GM18873 (cell line): ENCODE measurements around the gene BACE1.

Experiments used
- ATAC-seq: cut with Tn5 transposase; IDR thresholded peaks from one replicate; pipeline ENCODE4 v1.9.1; 2021; ENCODE audit warnings: mild to moderate bottlenecking, moderate library complexity, moderate number of reproducible peaks; ENCODE audit not compliant: unreplicated experiment, low FRiP score

The BACE1 gene

DNA sequence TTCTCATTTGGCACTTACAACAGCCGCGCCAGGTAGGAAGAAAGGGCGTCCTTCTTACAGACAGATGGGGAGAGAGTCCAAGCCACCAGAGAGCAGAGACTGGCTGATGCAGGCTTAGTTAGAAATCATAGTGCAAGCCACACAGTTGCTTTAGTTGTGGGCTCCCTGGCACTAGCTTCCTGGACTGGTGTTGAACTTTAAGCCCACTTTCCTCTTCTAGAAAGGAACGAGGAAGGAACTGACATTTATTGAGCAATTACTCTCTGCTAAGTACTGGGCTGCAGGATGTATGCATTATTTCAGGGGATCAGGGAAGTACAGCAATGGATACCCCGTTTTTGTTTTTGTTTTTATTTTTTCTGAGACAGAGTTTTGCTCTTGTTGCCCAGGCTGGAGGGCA, 3.0 kb downstream of the BACE1 start:
- no peak for ATAC-seq

DNA sequence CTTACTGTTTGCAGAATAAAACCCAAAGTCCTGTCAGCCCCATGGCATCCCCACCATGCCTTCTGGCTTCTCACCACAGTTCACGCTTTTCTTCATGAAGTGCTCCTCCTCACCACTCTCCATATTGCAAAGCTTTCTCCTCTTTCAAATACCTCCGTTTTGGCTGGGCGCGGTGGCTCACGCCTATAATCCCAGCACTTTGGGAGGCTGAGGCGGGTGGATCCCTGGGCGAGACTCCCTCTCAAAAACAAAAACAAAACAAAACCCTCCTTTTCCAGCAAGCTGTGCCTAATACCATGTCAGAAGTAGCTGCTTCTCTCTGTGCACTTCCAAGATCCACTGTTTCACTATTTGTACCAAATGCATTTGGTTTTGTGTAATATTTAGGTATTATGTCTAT, 6.7 kb downstream of the BACE1 start:
- ATAC-seq: no peak

DNA sequence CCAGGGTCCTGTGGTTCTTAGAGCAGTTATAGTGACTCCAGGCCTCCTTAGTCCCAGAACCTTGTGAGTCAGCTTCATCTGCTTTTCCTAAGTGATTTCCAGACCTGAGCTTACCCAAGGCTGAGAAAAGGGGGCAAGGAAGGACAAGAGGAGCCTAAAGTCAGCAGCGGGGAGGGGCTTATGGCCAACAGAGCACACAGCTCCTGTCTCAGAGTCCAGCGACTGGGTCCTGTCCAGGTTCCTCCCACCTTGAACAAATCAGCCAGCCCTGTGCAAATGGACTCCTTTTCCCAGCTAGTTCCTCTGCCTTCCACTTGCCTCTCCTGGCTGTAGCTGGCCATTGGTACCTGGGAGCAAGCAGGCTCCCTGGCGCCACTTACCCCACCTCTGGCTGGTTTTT, 10.9 kb downstream of the BACE1 start:
- ATAC-seq: no peak

DNA sequence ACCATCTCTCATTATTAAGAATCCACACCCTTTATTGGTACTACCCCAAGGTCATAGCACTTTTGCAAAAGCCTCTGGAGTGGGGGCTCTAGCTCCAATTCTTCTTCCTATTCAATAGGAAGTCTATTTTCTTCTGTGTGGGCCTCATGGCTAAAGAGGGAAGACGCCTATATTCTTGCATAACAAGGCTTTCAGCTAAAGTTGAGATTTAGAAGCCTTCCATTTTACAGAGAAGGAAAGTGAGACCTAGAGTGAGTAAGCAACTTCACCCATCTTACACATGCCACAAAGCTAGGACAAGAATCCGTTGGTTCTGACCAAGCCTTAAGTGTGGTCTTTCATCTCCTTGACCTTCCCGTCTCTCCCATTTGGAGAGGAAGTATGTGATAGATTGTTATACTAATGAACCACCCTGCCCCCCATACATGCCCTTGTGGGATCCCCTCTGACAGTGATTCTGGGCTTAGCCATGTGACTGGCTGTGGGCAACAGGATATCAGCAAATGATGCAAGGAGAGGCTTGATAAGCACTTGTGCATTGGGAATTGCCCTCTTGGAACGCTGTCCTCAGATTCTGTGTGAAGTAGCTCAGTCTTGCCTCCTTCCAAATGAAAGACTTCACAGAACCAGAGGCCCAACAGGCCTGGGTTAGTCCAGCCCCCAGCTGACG, 12.3 kb downstream of the BACE1 start:
- ATAC-seq: no peak

DNA sequence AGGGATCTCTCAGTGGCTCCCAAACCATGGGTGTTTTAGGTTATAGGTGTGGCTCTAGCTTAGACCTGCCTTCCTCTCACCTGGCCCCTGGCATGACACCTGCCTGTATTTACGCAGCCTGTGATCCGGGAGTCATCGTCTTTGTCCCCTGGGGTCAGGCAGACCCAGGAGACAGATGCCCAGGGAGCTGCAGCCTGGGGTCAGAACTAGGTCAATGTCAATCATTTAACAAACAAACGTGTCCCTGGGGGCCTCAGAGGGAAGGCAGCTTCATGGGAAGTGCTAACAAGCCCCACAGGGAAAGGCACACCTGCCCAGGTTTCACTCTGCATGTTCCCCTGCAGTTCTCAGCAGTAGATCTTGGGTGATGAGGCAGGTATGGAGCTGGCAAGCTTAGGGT, 13.0 kb downstream of the BACE1 start:
- ATAC-seq: no peak

DNA sequence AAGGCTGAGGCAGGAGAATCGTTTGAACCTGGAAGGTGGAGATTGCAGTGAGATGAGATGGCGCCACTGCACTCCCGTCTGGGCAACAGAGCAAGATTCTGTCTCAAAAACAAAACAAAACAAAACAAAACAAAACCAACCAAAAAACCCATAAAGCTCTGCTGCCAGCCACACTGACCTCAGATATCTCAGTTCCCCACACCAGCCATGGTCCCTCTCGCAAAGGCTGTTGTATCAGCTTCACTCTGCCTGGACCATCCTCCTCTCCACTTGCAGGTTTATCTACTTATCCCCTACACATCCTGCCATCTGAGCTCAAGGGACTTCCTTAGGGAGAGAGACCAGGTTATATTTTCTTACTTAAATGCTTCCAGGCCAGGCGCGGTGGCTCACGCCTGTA, 13.8 kb downstream of the BACE1 start:
- ATAC-seq: no peak

DNA sequence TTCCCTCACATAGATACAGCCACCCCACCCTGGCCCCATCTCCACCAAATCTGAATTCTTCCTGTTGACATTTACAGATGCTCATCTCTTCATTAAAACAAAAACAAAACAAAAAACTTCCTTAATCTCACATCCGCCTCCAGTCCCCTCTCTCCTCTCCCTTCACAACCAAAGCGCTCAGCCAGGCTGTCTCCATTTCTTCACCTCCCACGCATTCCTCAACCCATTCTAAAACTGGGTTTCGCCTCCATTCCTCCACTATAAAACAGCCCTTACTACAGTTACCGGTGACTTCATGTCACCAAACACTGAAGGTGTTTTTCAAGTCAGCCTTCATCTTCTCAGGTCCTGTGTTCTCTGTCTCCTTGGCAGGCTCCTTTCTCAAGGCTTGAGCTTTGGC, 15.3 kb downstream of the BACE1 start:
- no peak for ATAC-seq

DNA sequence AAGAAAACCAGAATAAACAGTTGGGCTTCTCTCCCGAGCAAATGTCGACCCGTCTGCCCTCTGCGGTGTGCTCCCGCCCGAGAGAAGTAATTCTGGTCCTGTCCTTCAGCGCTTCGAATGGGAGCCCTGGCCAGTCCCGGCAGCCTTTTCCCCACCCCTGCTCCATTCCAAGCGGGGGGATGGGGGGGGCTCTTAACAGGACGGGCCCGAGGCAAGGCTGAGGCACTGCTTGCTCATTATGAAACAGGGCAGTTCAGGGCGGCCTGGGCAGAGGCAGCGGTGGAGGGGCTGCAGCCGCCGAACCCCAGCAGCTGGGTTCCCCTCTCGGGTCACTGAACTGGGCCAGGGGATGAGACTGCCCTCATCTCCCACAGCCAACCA, 15.8 kb downstream of the BACE1 start:
- no peak for ATAC-seq

DNA sequence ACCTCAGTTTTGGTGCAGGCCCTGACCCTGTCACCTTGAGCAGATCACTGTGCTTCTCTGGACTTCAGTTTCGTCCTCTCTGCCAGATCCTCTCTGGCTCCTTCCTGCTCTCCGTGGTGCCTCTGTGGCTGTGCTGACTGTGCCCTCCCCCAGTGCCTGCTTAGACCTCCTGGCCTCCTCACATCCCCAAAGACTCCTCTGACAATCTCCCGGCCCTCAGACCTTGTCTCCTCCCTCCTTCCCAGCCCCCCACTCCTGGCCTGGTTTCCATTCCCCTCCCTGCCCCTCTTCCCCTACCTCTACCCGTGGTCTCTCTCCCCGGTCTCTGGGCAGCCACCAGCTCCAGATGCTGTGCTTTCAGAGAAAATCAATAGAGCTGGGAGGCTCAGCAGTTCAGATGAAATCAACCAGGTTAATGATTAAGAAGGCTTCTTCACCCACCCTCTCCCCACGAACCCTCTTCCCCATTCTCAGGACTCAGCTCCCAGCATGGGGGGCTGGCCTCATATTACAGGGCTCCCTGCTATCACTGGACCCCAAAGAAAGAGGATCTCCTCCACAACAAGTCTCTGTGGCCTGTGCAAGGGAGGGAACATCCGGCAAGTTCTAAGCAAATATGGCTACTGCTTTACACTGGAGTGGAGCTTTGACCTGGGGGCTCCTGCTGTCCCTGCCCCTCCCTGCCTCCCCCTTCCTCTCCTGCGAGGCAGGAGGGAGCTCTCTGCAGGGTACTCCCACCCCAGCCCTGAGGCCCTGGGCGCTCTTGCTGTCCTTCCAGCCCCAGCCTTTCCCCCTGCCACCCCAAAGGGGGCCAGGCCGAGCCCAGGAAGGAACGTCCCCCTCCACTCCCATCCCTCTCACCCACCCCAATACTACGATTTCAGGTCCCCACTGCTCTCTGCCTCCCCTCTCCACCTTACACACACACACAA, 16.4 kb downstream of the BACE1 start:
- ATAC-seq: no peak

DNA sequence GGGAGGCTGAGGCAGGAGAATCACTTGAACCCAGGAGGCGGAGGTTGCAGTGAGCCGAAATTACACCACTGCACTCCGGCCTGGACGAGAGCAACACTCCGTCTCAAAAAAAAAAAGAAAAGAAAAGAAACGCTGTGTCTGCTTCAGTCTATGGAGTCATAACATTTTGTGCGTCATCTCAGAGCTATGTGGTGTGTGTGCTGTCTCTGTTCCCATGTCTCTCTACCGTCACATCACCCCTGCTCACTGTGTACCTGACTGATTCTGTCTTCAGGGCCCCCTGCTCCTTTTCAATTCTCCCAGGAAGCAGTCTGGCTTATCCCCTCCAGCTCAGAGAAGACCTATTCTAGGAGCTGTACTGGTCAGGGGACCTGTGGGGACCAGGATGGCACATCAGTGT, 17.9 kb downstream of the BACE1 start:
- no peak for ATAC-seq

DNA sequence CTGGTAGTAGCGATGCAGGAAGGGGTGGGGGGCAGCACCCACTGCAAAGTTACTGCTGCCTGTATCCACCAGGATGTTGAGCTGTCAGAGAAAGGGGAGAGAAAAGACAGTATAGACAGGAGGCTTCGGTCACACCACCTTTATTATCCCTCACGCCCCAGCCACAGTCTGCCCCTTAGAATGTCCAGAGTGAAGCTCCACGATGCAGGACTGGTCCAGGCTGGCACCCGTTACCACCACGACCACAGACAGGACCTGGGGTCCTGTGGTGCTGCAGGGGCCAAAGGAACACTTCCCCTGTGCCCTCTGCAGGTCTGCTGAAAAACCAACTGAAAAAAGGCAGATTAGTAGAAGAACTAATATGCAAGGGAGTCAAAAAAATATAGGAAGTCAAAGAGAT, 19.2 kb downstream of the BACE1 start:
- ATAC-seq: no peak

DNA sequence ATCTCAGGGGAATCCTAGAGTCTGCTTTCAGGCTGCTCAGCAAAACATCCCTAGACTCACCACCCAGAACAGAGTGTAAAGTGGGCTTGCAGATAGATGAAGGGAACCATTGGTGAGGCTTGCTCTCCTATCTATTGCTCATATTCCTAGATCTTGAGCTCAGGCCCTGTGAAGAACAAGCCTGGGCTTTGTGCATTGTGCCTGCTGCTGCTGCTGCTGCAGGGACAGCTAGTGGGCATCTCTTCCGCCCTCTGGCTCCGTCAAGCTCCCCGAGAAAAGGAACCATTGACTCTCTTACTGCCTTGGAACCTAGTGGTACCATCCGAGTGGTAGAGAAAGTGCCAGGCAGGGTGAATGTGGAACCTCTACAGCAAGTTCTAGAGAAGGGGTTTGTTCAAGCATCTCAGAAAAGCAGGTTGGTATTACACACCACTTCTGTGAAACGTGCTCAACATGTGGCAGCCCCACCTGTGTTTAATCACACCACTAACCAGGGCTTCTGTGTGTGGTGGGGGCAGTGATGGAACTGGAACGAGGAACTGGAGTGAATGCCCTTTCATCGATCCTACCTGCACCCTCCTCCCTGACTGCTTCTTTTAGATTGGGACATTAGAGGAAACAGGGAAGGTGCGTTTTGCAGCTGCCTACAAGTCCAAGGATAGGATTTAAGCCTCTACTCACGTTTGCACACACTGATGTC, 20.5 kb downstream of the BACE1 start:
- ATAC-seq: no peak

DNA sequence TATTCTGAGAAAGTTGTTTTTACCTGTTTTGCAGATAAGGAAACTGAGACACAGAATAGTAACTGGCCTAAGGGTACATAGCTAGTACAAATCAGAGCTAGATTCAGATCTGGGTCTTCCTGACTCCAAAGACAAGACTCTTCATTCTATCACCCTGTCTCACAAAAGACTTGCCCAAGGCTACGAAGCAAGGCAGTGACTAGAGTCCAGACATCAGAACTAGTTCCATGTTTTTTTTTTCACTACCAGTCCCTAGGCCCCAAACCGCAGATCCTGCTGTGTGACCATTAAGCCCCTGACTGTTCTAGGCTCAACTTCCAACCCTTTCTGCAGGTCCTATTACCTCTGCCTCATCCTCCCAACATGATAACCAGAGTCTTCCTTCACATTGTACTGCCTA, 23.4 kb downstream of the BACE1 start:
- ATAC-seq: no peak

DNA sequence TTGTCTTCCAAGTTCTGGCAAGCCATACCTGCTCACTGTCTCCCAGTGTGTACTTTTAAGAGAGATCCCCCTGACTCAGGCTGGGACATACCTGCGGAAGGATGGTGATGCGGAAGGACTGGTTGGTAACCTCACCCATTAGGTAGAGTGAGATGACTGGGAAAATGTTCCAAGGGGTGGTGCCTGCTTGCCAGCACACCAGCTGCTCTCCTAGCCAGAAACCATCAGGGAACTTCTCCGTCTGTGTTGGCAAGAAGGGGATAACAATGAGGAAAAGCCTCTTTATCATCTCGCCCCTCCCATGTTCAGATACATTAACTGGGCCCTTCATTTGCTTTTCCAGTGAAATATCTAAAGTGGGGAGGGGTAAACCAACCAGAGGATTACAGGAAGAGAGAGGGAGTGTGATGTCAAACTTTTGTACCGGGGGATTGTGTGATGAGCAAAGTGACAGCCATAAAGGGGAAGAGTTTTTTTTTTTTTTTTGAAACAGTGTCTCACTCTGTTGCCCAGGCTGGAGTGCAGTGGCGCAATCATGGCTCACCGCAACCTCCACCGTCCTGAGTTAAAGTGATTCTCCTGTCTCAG, 25.2 kb downstream of the BACE1 start, which contains the start of gene BACE1-AS:
TSS of gene BACE1-AS (plus strand) at position 538 of the 588 bp plus-strand sequence.
- no peak for ATAC-seq

DNA sequence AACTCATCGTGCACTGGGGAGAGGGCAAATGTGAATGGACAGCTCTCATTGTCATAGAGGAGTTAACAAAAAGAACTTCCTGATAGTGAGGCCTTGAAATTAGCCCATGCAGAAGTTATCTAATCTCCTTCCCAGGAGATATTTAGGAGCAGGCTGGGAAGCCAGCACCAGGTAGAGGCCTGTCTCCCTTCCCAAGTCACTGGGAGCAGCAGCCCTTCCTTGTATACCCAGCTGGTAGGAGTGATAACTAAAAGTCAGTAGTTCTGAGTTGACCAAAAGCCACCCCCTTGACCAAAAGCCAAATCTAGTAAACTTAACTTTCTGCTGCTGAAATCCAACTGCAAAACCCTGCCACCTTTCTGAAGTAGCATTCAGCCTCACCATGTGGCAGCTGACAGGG, 26.3 kb downstream of the BACE1 start:
- ATAC-seq: no peak

DNA sequence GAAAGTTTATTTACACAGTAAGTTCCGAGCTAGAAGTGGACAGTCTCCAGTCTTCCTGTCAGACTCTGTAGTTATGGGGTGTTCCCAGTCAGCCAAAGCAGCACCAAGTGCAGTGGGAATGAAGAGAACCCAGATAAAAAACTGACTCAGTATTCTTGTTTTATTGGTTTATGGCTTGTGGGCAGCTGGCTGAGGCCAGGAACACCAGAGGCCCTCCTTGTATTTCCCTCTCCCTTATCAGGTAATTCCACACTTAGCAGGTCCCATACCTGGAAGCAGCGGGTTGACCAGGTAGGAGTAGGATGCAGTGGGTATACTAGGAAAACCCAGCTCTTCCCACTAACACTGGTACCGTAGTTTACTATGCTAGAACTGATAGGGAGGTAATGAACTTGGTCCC, 28.4 kb downstream of the BACE1 start:
- ATAC-seq: no peak

DNA sequence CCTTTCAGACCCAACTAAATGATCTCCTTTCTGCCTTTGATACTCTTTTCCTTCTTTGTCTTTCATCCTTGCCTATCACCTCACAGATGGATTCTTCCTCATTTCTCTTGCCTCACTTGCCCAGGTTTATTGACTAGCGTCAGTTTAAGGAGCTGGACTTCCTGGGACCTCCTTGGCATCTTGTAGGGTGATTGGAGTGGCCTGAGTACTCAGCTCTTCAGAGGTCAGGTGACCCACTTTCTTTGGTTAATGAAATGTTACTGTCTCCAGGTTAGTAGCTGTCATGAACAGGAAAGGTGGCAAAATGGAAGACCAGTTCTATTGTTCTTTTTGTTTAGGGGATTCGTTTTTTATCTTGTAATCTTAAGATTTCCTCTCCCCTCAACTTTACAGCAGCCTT, 29.5 kb downstream of the BACE1 start:
- no peak for ATAC-seq

DNA sequence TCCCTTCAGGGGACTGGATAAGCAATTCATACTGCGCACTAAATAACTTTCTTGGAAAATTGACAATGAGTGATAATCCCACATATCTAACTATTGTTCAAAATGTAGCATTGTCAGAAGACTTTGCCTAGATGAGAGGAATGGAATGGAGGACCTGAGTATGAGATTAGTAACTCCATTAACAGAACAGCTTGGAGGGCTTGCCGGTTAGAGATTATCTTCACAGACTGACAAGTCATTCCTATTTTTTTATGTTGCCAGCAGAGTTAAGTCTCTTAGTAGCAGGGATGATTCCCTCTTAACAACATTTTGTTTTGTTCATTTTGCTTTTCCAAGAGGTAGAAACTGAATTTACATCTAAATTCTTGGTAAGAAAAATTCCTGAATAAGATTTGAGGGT, 32.0 kb downstream of the BACE1 start:
- ATAC-seq: no peak

DNA sequence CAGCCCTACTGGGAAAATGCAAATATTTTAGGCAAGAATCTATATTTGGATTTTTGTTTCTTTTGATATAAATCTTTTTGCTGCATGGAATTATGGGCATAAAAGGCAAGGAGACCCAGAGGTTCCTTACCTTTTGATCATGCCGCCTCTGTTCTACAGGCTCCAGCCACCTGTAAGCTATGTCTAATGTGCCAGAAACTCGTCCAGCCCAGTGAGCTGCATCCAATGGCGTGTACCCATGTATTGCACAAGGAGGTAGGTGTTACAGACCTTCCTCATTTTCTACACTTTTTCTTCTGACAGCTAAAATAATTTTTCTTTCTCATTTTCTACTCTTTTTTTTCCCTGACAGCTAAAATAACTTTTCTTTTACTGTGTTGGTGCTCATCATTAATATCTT, 33.1 kb downstream of the BACE1 start:
- no peak for ATAC-seq

DNA sequence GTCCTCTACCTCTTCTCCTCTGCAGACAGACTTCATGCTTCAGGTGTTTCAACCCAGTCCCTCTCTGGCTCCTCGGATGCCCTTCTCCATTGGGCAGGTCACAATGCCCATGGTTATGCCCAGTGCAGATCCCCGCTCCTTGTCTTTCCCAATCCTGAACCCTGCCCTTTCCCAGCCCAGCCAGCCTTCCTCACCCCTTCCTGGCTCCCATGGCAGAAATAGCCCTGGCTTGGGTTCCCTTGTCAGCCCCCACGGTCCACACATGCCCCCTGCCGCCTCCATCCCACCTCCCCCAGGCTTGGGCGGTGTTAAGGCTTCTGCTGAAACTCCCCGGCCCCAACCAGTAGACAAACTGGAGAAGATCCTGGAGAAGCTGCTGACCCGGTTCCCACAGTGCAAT, 34.2 kb downstream of the BACE1 start:
- no peak for ATAC-seq

DNA sequence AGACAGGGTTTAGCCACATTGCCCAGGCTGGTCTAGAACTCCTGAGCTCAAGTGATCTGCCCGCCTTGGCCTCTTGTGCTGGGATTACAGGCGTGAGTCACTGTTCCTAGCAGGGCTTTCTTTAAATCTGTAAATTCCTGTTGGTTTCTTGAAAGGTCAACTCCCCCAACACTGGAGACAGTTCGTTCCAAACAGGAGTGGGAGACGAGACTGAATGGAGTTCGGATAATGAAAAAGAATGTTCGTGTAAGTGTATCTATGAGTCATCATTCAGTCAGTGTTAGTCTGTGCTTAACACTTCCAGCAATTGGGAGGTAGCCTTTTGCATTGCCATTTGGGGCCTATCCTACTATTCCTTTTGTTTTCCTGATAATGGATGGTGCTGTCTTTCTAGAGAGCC, 34.9 kb downstream of the BACE1 start:
- ATAC-seq: no peak
